HFFc6 (cell line): ENCODE data around the gene CCR9. TPM values are rescaled to one million over a fixed set of nuclear protein-coding genes. Genes with fewer than 3 reads are reported as not detected.

Experiments used
- DNase-seq: peaks from one replicate; pipeline ENCODE4 v3.0.0-alpha.2; 2018
- H3K27ac Mint-ChIP-seq: 2 replicates; pipeline ENCODE4 v1.8.0; 2020; ENCODE audit warnings: mild to moderate bottlenecking, mixed read lengths
- H3K27me3 Mint-ChIP-seq: 2 replicates; pipeline ENCODE4 v1.8.0; 2021; ENCODE audit warnings: mild to moderate bottlenecking, moderate library complexity, mixed read lengths; ENCODE audit not compliant: insufficient read depth
- H3K36me3 Mint-ChIP-seq: 2 replicates; pipeline ENCODE4 v1.8.0; 2021; ENCODE audit warnings: low read depth, mixed read lengths
- H3K4me1 Mint-ChIP-seq: 2 replicates; pipeline ENCODE4 v1.8.0; 2020; ENCODE audit warnings: low read depth, mixed read lengths
- H3K4me3 Mint-ChIP-seq: 2 replicates; pipeline ENCODE4 v1.8.0; 2020; ENCODE audit warnings: mild to moderate bottlenecking, moderate library complexity, mixed read lengths
- H3K9me3 Mint-ChIP-seq: 2 replicates; pipeline ENCODE4 v1.8.0; 2020; ENCODE audit warnings: mild to moderate bottlenecking, mixed read lengths
- CTCF ChIP-seq: fragments of 200-600 bp; sonication (generic); IDR thresholded peaks from 2 replicates; pipeline ENCODE4 v1.5.0; 2021; ENCODE audit warnings: antibody characterized with exemption, mild to moderate bottlenecking
- total RNA-seq, 6 experiments: library from RNA; stranded (reverse); fragmentation: NEBNext Ultra II Directional; extraction: Animal tissue kit (Norgen Biotek cat#: 25700); gene quantifications; 2 replicates in 1 of 6; 3 replicates in 5 of 6; pipeline ENCODE4 v1.2.3, GENCODE V29; 2021

The CCR9 gene
- total RNA-seq, 6 experiments from 2014 or later: not detected

- Mint-ChIP-seq H3K9me3 (no peaks in the 10 kb centered on the region), H3K27me3 (peaks cover 40% of the 10 kb centered on the region), H3K36me3 (no peaks in the 10 kb centered on the region), H3K4me3 (no peak overlapping the region), H3K27ac (no peak overlapping the region), H3K4me1 (no peaks in the 10 kb centered on the region)
- TF ChIP-seq CTCF: no peak
- DNase-seq: no peak
Measured at GRCh38 chr3:45873036-45873435, 13.3 kb upstream of the CCR9 start.

- H3K27me3 Mint-ChIP-seq: peaks cover 40% of the 10 kb centered on the region
- H3K9me3 Mint-ChIP-seq: no peaks in the 10 kb centered on the region
- no peak for TF ChIP-seq CTCF
- no peak overlapping the region for H3K4me3 Mint-ChIP-seq
- no peaks in the 10 kb centered on the region for H3K36me3 Mint-ChIP-seq
- H3K4me1 Mint-ChIP-seq: no peaks in the 10 kb centered on the region
- no peak for DNase-seq
- no peak overlapping the region for H3K27ac Mint-ChIP-seq
Measured at GRCh38 chr3:45873638-45874037, 12.7 kb upstream of the CCR9 start.

GRCh38 chr3:45874677-45875346 lies 11.5 kb upstream of the CCR9 start:
- Mint-ChIP-seq H3K36me3 (no peaks in the 10 kb centered on the region), H3K4me1 (no peaks in the 10 kb centered on the region), H3K9me3 (no peaks in the 10 kb centered on the region), H3K27me3 (peaks cover 39% of the 10 kb centered on the region), H3K27ac (no peak overlapping the region), H3K4me3 (no peak overlapping the region)
- TF ChIP-seq CTCF: no peak
- no peak for DNase-seq

- peaks cover 23% of the 10 kb centered on the region for H3K27me3 Mint-ChIP-seq
- TF ChIP-seq CTCF: no peak
- peaks cover 13% of the 10 kb centered on the region for H3K4me1 Mint-ChIP-seq
- no peaks in the 10 kb centered on the region for H3K9me3 Mint-ChIP-seq
- H3K4me3 Mint-ChIP-seq: no peak overlapping the region
- DNase-seq: no peak
- no peak overlapping the region for H3K27ac Mint-ChIP-seq
- H3K36me3 Mint-ChIP-seq: no peaks in the 10 kb centered on the region
Measured at GRCh38 chr3:45878124-45878523, 8.2 kb upstream of the CCR9 start.

- no peak overlapping the region for H3K4me3 Mint-ChIP-seq
- peaks cover 13% of the 10 kb centered on the region for H3K4me1 Mint-ChIP-seq
- no peaks in the 10 kb centered on the region for H3K36me3 Mint-ChIP-seq
- no peak for DNase-seq
- no peaks in the 10 kb centered on the region for H3K9me3 Mint-ChIP-seq
- peaks cover 29% of the 10 kb centered on the region for H3K27me3 Mint-ChIP-seq
- TF ChIP-seq CTCF: no peak
- H3K27ac Mint-ChIP-seq: no peak overlapping the region
Measured at GRCh38 chr3:45880725-45881077, 5.6 kb upstream of the CCR9 start.
